ENCODE data around the gene AHCY. TPM values are rescaled to one million over a fixed set of nuclear protein-coding genes. Genes with fewer than 3 reads are reported as not detected.

The AHCY gene
- polyA plus RNA-seq, 1 donor from 2014 or later, result 37.1 TPM

DNA sequence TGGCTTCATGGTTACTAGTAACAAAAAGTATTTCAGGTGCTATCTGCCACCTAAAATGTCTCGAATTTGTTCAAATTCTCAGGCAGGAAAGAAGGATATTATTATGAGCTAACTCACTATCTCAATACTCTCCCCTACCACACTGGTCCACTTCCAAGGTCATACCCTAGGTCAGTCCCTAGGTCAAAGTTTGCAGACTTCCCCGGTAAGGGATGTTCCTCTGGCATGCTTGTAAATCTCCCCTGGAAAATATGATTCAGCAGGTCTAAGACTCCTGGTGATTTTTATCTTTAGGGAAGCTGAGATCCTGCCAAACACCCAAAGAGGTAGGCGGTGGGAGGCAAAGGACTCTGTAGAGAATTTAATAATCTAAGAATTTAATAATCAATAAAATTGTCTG is 6.7 kb downstream of the AHCY start:
- no peaks in the 10 kb centered on the region for H4K20me1 ChIP-seq (ENCODE audit: insufficient read depth)

DNA sequence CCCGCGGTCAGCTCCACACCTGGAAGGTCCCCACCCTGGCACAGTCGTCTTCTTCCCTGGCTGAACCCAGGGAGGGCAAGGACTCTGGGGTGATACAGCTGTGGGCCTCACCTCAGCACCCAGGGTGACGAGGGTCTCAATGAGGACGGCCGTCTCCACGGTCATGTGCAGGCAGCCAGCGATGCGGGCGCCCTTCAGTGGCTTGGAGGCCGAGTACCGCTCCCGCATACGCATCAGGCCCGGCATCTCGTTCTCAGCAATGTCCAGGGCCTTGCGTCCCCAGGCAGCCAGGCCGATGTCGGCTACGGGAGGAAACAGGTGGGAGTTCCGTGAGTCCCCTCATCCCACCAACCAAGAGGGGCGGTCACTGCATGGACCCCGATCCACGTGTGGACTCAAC is 7.9 kb downstream of the AHCY start:
- Histone ChIP-seq H3K79me2 (replicated peaks; ENCODE audit: insufficient read depth, low read length) (no peaks in the 10 kb centered on the region), H3F3A (ENCODE audit: insufficient read depth, low read length, poor library complexity, severe bottlenecking) (no peaks in the 10 kb centered on the region), H2AFZ (ENCODE audit: low read depth, low read length) (no peak overlapping the region), H3K4me2 (ENCODE audit: low read length) (no peak overlapping the region), H3K27ac (ENCODE audit: low read length) (no peak overlapping the region), H3K4me3 (ENCODE audit: low read length) (no peak overlapping the region), H3K27me3 (ENCODE audit: insufficient read depth, low read depth, low read length) (no peaks in the 10 kb centered on the region), H3K36me3 (ENCODE audit: insufficient read depth, low read length) (no peaks in the 10 kb centered on the region), H3K9ac (ENCODE audit: low read length) (no peak overlapping the region), H3K9me2 (ENCODE audit: insufficient read depth, low read length) (no peaks in the 10 kb centered on the region), H4K20me1 (ENCODE audit: insufficient read depth) (no peaks in the 10 kb centered on the region), H3K9me3 (ENCODE audit: low read length) (no peaks in the 10 kb centered on the region)
- TF ChIP-seq POLR2AphosphoS5 (IDR thresholded peaks at IDR 0.05) (no peak), MXI1 (conservative IDR thresholded peaks at IDR 0.05; ENCODE audit: poor library complexity, severe bottlenecking) (no peak), SMC3 (conservative IDR thresholded peaks at IDR 0.05; ENCODE audit: poor library complexity) (no peak), RAD21 (conservative IDR thresholded peaks at IDR 0.05) (no peak), TAF1 (IDR thresholded peaks at IDR 0.05; ENCODE audit: low read depth) (no peak), EZH2 (IDR thresholded peaks at IDR 0.05; ENCODE audit: borderline replicate concordance, insufficient read depth, low read length, poor library complexity, severe bottlenecking) (no peak)
- TF ChIP-seq, protein P1, sequence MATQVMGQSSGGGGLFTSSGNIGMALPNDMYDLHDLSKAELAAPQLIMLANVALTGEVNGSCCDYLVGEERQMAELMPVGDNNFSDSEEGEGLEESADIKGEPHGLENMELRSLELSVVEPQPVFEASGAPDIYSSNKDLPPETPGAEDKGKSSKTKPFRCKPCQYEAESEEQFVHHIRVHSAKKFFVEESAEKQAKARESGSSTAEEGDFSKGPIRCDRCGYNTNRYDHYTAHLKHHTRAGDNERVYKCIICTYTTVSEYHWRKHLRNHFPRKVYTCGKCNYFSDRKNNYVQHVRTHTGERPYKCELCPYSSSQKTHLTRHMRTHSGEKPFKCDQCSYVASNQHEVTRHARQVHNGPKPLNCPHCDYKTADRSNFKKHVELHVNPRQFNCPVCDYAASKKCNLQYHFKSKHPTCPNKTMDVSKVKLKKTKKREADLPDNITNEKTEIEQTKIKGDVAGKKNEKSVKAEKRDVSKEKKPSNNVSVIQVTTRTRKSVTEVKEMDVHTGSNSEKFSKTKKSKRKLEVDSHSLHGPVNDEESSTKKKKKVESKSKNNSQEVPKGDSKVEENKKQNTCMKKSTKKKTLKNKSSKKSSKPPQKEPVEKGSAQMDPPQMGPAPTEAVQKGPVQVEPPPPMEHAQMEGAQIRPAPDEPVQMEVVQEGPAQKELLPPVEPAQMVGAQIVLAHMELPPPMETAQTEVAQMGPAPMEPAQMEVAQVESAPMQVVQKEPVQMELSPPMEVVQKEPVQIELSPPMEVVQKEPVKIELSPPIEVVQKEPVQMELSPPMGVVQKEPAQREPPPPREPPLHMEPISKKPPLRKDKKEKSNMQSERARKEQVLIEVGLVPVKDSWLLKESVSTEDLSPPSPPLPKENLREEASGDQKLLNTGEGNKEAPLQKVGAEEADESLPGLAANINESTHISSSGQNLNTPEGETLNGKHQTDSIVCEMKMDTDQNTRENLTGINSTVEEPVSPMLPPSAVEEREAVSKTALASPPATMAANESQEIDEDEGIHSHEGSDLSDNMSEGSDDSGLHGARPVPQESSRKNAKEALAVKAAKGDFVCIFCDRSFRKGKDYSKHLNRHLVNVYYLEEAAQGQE (IDR thresholded peaks at IDR 0.05; ENCODE audit: borderline replicate concordance), result no peak
- TF ChIP-seq, protein P2, sequence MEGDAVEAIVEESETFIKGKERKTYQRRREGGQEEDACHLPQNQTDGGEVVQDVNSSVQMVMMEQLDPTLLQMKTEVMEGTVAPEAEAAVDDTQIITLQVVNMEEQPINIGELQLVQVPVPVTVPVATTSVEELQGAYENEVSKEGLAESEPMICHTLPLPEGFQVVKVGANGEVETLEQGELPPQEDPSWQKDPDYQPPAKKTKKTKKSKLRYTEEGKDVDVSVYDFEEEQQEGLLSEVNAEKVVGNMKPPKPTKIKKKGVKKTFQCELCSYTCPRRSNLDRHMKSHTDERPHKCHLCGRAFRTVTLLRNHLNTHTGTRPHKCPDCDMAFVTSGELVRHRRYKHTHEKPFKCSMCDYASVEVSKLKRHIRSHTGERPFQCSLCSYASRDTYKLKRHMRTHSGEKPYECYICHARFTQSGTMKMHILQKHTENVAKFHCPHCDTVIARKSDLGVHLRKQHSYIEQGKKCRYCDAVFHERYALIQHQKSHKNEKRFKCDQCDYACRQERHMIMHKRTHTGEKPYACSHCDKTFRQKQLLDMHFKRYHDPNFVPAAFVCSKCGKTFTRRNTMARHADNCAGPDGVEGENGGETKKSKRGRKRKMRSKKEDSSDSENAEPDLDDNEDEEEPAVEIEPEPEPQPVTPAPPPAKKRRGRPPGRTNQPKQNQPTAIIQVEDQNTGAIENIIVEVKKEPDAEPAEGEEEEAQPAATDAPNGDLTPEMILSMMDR (IDR thresholded peaks at IDR 0.05; ENCODE audit: poor library complexity, severe bottlenecking), result no peak

More for the DNA sequence above, 6.7 kb downstream of the AHCY start:
- no peaks in the 10 kb centered on the region for H3K9me2 ChIP-seq (ENCODE audit: insufficient read depth, low read length)
- TF ChIP-seq POLR2AphosphoS5 (IDR thresholded peaks at IDR 0.05) (no peak), TAF1 (IDR thresholded peaks at IDR 0.05; ENCODE audit: low read depth) (no peak), EZH2 (IDR thresholded peaks at IDR 0.05; ENCODE audit: borderline replicate concordance, insufficient read depth, low read length, poor library complexity, severe bottlenecking) (no peak), RAD21 (conservative IDR thresholded peaks at IDR 0.05) (no peak), EP300 (conservative IDR thresholded peaks at IDR 0.05; ENCODE audit: poor library complexity, severe bottlenecking) (no peak), SMC3 (conservative IDR thresholded peaks at IDR 0.05; ENCODE audit: poor library complexity) (no peak), MXI1 (conservative IDR thresholded peaks at IDR 0.05; ENCODE audit: poor library complexity, severe bottlenecking) (no peak)
- TF ChIP-seq, protein P1 (IDR thresholded peaks at IDR 0.05; ENCODE audit: borderline replicate concordance), result no peak
- TF ChIP-seq, protein P2 (IDR thresholded peaks at IDR 0.05; ENCODE audit: poor library complexity, severe bottlenecking), result no peak
- peaks cover 5% of the 10 kb centered on the region for H3K79me2 ChIP-seq (replicated peaks; ENCODE audit: insufficient read depth, low read length)
- no peak overlapping the region for H3K4me2 ChIP-seq (ENCODE audit: low read length)
- H3K4me3 ChIP-seq (ENCODE audit: low read length), result no peak overlapping the region
- H3K27ac ChIP-seq (ENCODE audit: low read length), result no peak overlapping the region
- no peaks in the 10 kb centered on the region for H3F3A ChIP-seq (ENCODE audit: insufficient read depth, low read length, poor library complexity, severe bottlenecking)
- no peaks in the 10 kb centered on the region for H3K9me3 ChIP-seq (ENCODE audit: low read length)
- no peak overlapping the region for H3K9ac ChIP-seq (ENCODE audit: low read length)
- H3K27me3 ChIP-seq (ENCODE audit: insufficient read depth, low read depth, low read length), result no peaks in the 10 kb centered on the region
- H3K36me3 ChIP-seq (ENCODE audit: insufficient read depth, low read length), result no peaks in the 10 kb centered on the region
- no peak overlapping the region for H2AFZ ChIP-seq (ENCODE audit: low read depth, low read length)
